GM19438 (cell line): Measurements from ENCODE around the gene RASA3.

Experiments
- ATAC-seq: cut with Tn5 transposase; IDR thresholded peaks from one replicate; pipeline ENCODE4 v1.9.1; 2021; ENCODE audit warnings: low read depth; ENCODE audit not compliant: unreplicated experiment

RASA3 gene

DNA sequence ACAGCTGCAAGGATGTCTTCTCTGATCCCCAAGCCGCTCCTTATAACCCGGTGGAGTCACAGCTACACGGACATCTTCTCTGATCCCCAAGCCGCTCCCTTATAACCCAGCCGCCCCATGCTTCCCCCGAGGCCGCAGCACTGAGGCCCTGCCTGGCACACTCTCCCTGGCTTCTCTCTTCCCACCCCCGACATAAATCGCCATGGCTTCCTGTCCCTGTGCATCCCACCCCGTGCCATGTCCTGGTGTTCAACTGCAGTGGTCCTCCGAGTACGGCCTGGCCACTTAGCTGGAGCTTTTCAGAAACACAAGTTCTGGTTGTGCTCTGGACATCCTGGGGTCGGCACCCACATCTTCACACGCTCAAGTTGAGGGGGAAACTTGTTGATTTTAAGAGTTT, 60.4 kb downstream of the RASA3 start:
- ATAC-seq: no peak

DNA sequence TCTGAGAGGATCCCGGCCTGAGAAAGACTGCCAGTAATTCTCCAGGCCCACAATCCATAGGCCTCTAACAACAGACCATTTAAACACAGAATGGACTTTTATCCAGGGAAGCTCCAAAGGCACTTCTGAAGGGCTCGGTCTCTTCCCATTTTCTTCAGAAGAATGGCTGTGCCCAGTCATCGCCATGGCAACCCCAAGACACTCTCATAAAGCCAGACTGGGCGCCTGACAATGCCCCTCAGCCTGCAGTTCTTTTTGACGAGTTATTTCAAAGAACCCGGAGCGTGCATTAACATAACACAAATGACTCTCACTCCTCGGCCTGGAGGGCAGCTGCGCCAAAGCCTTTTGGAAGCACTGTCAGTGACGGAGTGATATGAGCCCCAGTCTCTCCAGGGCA, 61.0 kb downstream of the RASA3 start:
- no peak for ATAC-seq

DNA sequence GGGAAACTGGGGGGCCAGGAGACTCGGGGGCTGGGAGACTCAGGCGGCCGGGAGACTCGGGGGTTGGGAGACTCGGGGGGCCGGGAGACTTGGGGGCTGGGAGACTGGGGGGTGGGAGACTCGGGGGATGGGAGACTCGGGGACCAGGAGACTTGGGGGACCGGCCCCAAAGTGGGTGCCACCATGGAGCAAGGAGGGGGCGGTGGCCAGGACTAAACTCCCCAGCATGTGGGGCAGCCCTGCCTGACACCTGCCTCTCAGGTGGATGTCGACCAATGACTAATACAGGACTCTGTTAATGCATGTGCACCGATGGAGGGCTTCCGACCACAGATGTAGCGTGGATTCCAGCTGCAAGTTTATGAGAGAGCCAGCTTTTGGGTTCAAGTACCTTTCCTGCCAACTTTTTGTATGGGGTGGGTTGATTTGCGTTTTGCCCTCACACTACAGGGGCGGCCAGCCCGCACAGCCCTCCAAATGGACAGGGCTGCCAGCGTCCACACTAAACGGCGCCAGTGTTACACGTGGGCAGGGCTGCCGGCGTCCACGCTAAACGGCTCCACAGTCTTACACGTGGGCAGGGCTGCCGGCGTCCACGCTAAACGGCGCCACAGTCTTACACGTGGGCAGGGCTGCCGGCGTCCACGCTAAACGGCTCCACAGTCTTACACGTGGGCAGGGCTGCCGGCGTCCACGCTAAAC, 62.2 kb downstream of the RASA3 start:
- no peak for ATAC-seq

DNA sequence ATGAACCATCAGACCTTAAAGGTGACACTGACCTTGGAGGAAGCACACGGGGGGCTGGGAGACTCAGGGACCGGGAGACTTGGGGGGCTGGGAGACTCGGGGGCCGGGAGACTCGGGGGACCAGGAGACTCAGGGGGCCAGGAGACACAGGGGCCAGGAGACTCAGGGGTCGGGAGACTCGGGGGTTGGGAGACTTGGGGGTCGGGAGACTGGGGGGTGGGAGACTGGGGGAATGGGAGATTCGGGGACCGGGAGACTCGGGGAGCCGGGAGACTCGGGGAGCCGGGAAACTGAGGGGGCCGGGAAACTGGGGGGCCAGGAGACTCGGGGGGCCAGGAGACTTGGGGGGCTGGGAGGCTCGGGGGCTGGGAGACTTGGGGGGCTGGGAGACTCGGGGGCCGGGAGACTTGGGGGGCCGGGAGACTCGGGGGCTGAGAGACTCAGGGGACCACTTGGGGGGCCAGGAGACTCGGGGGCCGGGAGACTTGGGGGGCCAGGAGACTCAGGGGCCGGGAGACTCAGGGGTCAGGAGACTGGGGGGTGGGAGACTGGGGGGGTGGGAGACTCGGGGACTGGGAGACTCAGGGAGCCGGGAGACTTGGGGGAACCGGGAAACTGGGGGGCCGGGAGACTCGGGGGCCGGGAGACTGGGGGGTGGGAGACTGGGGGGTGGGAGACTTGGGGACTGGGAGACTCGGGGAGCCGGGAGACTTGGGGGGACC, 62.9 kb downstream of the RASA3 start:
- no peak for ATAC-seq

DNA sequence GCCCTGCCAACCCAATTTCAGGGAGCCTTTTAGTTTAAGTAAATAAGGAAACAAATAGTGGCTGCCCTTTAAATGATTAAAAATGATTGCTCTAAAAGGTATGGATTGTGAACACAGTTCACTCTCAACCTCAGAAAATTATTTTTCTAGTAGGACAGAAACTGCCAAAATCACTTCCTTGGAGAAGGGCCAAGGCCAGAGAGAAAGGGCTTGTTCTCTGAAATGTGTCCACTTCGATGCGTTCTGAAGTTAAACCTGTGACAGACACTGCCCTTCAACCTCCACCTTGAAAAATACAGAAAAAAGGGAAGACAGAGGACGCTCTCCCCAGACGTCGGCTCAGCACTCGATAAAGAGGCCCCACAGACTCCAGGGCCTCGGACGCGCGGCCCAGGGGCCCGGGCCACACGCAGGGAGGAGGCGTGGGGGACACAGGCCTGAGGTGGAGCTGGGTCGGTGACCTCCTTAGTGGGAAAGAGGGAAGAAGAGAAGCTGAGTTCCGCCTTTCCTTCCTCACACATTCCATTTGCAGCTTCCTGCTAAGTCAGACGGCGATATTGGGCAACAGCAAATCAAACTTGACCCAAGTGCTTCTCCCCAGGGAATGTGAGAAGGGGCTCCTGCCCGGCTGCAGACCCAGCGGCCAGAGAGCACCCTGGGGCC, 63.6 kb downstream of the RASA3 start:
- no peak for ATAC-seq

DNA sequence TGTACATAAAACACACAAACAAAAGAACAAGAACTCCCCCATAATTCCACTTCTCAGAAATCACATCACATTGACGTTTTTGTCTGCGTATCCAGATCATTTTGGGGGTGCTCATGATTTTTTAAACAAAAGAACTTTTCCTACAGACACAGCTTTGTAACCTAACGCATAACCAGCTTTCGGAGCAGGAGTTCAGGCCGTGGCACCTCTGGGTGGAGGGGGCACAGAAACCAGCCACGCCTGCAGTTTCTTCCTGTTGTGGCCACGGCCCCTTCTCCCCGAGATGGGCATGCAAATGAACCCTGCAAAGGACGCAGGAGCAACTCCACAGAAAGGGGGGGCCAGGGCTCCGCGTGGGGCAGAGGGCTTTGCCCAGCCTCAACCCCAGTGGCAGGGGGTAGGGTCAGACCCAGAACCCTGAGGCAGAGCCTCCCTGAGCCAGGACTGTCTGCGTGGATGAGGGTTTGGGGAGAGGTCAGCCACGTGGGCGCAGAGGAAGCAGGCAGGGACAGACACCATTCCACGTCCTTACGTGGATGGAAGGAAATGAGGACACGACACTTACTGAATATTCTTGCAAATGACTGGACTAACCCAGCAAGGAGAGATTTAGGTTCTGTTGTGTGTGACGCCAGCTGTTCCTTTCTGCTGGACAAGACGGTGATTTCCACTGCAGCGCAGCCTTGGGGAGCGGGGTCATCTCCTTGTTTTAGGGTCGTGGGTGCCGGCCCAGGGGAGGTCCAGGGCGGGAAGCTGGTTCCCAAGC, 64.4 kb downstream of the RASA3 start:
- ATAC-seq: peak; percentile 38

DNA sequence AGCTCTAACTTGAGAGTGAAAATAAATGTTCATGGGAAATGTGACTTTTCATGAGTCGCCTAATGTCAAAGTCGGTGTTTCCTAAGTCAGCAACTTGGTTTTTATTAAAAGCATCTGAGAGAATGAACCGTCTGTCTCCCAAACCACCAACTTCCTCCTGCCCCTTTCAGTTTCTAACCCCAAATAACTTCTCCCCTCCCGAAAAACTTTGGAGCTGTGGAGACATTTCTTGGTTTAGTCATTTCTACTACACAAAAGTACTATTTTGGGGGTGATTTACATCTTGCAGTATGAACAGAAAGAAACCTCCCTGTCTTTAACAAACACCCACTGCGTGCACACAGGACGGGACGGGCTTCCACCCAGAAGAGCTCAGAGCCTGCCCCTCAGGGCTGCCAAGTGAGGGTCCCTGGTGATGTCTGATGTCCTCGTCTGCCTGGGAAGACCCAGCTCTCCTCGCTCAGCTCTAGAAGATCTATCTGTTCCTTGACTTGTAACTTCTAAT, 65.0 kb downstream of the RASA3 start:
- ATAC-seq: peak; percentile 60

DNA sequence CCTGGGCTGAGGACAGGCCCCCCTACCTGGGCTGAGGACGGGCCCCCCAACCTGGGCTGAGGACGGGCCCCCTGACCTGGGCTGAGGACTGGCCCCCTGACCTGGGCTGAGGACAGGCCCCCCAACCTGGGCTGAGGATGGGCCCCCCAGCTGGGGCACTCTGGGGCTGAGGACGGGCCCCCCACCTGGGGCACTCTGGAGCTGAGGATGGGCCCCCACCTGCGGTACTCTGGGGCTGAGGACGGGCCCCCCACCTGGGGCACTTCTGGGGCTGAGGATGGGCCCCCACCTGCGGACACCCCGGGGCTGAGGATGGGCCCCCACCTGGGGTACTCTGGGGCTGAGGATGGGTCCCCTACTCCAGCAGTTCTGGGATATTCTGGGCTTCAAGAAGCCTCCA, 65.5 kb downstream of the RASA3 start:
- no peak for ATAC-seq

DNA sequence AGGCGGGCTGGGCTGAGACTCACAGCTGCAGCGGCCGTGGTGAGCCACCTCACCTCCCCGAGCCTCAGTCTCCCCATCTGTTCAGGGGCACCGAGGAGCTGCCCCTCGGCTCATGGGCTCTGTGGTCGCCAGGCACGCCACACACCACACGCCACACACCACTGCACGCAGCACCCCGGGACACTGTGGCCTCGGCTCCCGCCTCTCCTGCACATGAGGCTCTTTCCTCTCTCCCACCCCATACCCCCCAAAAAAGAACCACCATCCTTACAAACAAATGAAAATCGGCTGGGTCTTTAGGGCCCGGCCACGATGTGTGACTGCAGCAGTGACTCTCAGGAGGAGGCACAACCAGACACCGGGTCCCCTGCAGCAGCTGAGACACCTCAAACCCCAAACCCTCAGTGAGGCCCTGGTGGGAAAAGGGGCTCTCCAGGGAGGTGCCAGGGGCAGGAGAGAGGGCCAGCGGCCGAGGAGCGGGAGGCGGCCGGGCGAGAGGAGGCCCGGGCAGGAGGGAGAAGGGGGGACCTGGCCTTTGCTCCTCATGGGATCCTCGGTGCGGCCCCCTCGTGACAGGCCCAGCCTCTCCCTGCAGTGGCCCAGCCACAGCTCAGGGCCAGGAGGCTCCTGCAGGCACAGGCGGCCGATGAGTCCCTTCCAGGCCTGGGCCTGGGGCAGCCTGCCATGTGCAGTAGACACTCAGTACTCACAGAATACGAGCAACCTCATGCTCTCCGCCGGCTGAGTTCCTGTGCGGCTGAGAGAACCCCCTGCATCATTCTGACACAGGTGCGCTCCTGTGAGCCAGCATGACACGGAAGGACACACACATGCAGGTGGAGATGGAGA, 66.3 kb downstream of the RASA3 start:
- ATAC-seq: no peak

DNA sequence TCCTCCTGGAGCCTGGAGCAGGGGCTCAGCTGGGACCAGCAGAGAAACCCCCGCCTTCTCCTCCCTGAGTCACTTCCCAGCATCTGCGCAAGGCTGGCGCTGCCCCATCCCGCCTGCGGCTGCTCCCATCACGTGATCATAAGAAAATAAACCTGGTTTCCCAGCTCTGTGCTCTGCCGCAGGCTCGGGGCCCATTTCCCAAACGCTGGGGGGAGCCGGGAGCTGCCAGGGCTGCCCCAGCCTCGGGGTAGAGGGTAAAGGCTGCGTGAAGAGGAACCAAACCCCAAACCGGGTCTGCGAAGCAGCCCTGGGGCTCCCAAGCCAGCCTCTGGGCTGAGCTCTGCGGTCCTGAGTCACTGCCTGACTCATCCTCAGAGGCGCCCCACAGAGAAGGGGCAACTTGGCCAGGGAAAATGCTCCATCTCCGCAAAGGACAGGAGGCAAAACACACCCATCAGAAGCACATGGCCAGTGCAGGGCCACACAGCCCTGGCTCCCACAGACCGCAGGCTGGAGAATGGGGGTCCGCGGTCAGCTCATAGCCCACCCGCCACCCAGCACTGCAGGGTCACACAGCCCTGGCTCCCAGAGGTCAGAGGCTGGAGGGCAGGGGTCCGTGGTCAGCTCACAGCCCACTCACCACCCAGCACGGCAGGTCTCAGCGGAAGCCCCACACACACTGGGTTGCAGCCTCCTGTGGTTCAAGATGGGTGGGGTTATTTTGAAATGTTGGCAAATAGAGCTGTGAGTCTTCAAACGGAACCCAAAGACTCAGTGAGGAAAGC, 67.1 kb downstream of the RASA3 start:
- ATAC-seq: no peak

DNA sequence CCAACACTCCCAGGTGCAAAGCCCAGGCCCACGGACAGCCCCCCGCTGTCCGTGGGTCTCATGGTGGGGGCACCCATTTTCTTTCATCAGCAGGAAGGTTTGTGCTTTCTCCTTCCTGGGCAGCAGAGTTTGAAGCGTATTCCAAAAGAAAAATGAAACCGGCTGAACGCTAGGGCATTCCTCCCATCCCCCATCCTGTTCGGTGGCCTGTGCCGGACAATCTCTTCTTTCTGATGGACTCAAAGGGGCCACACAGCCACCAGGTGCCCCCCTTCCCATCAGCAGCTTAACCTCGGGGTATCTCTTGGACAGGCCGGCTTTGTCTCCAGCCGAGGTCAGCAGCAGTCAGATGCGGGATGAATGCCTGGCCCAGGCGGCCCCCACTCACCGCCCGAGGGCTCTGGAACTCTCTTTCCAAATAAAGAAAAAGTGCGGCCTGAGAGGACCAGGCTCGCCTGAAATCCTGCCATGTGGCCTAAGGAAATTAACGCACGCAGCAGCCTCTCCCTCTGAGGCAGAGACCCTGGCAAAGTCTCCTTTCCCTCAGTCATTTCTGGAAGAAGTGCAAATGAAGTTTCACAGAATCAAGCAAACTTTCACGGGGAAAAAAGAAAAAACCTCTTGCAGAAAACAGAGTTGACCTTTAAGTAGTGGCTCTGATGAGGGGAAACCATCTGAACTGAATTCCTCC, 67.8 kb downstream of the RASA3 start:
- ATAC-seq: no peak

DNA sequence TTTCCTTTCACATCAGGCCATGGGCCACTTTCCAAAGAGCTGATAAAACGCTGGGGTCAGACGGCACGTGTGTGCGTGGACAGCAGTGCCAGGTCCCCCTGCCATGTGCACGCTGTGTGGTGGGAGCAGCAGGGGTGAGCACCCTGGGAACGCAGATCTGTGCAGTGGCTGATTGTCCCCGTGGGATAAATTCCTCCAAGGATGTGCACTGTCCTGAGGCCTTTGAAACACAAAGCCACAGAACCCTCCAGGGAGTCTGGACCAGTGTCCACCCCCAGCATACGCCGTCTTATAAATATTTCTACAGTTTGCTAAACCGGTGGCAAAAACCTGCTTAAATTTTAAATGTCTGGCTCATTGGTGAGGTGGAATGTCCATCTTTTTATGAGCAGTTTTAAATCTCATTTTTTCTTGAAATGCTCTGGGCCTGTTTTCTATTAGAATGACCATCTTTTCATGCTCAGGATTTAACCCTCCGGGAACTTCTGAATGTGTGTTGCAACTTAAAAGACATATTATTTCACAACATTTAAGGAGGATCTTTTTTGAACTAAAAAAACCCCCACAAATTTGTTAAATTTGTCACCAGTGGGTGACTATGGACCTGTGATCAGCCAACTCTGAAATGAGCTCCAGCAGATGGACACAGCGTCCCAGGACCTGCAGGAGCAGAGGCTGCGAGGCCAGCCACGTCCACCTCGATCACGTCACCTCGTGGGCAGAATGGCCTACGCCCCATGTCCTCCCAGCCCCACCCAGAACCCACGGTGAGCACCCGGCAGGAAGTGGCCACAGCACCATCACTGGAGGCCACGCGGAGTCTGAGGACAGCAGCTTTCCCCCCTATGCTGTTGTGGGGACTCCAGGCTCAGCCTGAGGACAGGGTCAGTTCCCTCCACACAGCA, 68.6 kb downstream of the RASA3 start:
- ATAC-seq: no peak

DNA sequence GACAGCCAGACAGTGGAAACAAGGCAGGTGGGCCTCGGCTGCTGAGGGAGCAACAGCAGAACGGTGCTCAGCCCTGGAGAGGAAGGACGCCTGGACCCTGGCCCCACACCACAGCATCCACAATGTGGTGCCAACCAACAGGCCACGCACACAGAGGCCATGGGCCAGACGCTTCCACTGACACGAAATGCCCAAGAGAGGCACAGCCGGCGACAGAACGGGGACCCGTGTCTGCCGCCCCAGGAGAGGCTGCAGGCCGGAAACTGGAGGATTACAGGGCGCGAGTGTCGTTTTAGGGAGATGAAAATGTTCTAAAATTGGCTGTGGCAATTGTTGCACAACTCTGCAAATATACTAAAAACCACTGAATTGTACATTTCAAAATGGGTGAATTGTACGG, 69.7 kb downstream of the RASA3 start:
- no peak for ATAC-seq

DNA sequence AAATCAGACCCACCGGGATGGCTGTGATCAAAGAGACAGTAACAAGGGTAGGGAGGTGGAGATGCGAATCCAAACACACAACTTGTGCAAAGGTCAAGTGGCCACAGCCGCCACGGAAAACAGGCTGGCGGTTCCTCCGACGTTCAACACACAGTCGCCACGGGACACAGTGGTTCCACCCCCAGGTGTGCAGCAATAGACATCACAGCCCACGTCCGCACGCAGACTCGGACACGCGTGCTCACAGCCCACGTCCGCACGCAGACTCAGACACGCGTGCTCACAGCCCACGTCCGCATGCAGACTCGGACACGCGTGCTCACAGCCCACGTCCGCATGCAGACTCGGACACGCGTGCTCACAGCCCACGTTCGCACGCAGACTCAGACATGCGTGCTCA, 70.1 kb downstream of the RASA3 start:
- no peak for ATAC-seq

DNA sequence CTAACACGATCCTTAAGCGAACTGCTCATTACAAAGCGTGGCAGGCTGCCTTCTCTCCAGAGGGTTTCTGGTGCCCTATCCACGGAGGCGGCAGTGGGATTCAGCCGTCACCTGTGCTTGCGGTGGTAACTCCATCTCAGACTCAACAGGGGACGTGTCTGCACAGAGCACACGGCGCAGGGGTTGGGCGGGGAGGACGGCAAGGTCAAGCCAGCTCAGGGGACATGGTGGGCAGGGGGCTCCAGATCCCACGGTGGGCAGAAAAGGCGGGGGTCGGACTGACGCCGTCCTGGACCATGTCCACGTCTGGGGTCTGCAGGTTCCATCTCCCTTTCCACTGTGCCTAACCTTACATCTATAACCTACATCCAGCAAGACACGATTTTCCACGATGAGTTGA, 70.7 kb downstream of the RASA3 start:
- ATAC-seq: no peak

DNA sequence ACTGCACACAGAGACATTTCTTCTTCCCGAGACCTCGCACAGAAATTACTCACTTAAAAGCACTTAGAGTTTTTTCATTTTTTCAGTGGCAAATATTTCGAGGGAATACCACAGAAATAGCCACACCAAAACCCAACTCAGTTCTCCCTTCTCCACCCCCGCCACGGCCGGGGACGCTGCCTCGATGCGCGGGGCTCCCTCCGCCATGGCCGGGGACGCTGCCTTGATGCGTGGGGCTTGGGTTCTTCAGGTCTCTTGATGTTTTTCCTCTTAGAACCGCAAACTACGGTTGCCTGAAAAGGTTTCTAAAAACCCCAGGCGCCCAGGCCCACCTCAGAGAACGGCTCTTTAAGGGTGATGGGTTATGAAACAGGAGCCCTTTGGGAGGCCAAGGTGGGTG, 71.4 kb downstream of the RASA3 start:
- no peak for ATAC-seq

DNA sequence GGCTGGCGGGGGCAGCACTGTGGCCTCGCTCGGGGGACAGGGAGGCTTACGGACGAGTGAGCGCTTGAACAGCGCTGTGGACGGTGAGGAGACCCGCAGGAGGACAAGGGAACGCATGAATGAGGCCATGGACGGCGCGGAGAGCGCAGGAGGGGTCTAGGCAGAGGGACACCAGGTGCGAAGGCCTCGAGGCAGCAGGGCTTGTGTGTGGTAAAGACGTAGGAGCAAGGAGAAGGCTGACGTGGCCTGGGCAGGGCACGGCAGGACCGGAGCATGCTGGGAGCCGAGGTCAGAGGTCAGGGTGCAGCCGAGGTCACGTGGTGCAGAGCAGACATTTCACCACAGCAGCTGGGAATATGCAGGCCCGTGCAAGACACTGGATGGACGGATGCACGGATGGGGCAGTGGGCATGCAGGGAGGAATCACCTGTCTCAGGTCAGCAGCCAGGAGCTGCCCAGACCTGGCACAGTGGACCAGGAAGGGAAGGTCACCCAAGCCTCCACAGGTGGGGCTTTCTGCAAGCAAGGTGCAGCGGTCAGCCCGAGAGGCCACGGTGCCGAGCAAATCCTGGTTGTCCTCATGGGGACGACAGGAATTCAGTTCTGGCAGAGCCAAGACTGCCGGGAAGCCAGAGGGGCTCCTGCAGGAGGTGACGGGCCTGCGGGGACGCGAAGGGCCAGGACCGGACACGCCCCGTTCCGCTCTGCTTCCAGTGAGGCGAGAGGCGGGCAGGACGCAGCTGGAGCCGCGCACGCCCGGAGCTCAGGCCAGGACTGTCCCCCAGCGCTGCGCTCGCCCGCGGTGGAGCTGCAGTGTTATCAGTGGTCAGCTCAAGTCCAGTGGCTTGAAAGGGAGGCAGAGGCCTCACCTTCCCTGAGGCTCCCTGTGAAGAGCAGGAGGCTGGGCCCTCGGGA, 72.2 kb downstream of the RASA3 start:
- no peak for ATAC-seq
